Keratinocyte (primary cell): ENCODE data around the gene ZNF432. TPM values are rescaled to one million over a fixed set of nuclear protein-coding genes. Genes with fewer than 3 reads are reported as not detected.
A peak's percentile ranks its signal among the peaks of the same experiment; 100 is the strongest.

Experiments
- DNase-seq: peaks from one replicate; pipeline ENCODE4 v3.0.0-alpha.2; 2011; ENCODE audit warnings: low read depth, missing footprints, low spot score
- FAIRE-seq: peaks from 2 replicates; lab custom pipeline; 2011; peaks lifted over from hg19 to GRCh38; lab: Jason Lieb, UNC
- H2AFZ ChIP-seq: 2 replicates; pipeline ENCODE4 v1.6.0; 2012; ENCODE audit warnings: low read length, control low read depth, inconsistent platforms; ENCODE audit not compliant: control insufficient read depth
- H3K27ac ChIP-seq: 2 replicates; pipeline ENCODE4 v1.5.1; 2011; ENCODE audit warnings: low read length; ENCODE audit not compliant: control insufficient read depth, insufficient read depth
- H3K27me3 ChIP-seq: 3 replicates; pipeline ENCODE4 v1.6.0; 2011; ENCODE audit warnings: low read length; ENCODE audit not compliant: control insufficient read depth, insufficient read depth; ENCODE audit errors: extremely low read depth
- H3K36me3 ChIP-seq, 2 experiments: 2 replicates in 1 of 2; 3 replicates in 1 of 2; pipeline ENCODE4 v1.5.1; 2011; ENCODE audit warnings: low read length in 2 of 2, mild to moderate bottlenecking in 1 of 2; ENCODE audit not compliant: control insufficient read depth in 2 of 2, insufficient read depth in 2 of 2; ENCODE audit errors: extremely low read depth in 1 of 2
- H3K4me1 ChIP-seq: 3 replicates; pipeline ENCODE4 v1.5.1; 2011; ENCODE audit warnings: low read length; ENCODE audit not compliant: control insufficient read depth, insufficient read depth; ENCODE audit errors: extremely low read depth
- H3K4me2 ChIP-seq: 3 replicates; pipeline ENCODE4 v1.6.0; 2011; ENCODE audit warnings: low read depth, low read length; ENCODE audit not compliant: control insufficient read depth, insufficient read depth; ENCODE audit errors: extremely low read depth
- H3K4me3 ChIP-seq, 3 experiments: fragments of 200-600 bp in 1 of 3; sonication (generic) in 1 of 3; 2 replicates in 2 of 3; 3 replicates in 1 of 3; pipeline ENCODE4 v1.5.1; 2011 to 2016; ENCODE audit warnings: low read length in 3 of 3, mild to moderate bottlenecking in 3 of 3, control low read depth in 2 of 3, inconsistent platforms in 1 of 3, low read depth in 1 of 3, mixed read lengths in 1 of 3, mixed run types in 1 of 3, moderate library complexity in 1 of 3; ENCODE audit not compliant: control insufficient read depth in 2 of 3, insufficient read depth in 2 of 3; ENCODE audit errors: extremely low read depth in 1 of 3
- H3K79me2 ChIP-seq: 2 replicates; pipeline ENCODE4 v1.6.0; 2012; ENCODE audit warnings: low read length; ENCODE audit not compliant: control insufficient read depth, insufficient read depth
- H3K9ac ChIP-seq: 3 replicates; pipeline ENCODE4 v1.6.0; 2011; ENCODE audit warnings: low read length; ENCODE audit not compliant: control insufficient read depth, insufficient read depth; ENCODE audit errors: extremely low read depth
- H3K9me1 ChIP-seq: 3 replicates; pipeline ENCODE4 v1.6.0; 2011; ENCODE audit warnings: low read length; ENCODE audit not compliant: control insufficient read depth, insufficient read depth; ENCODE audit errors: extremely low read depth
- H3K9me3 ChIP-seq: 2 replicates; pipeline ENCODE4 v1.5.1; 2012; ENCODE audit warnings: low read depth, low read length; ENCODE audit not compliant: control insufficient read depth
- H4K20me1 ChIP-seq: 3 replicates; pipeline ENCODE4 v1.6.0; 2011; ENCODE audit warnings: low read length; ENCODE audit not compliant: control insufficient read depth, insufficient read depth; ENCODE audit errors: extremely low read depth
- EZH2 ChIP-seq: IDR thresholded peaks from one replicate; pipeline ENCODE4 v1.6.1; 2012; ENCODE audit warnings: inconsistent platforms, mild to moderate bottlenecking, low read length, moderate library complexity
- dilution Hi-C: fragments of 300-500 bp; cut with MboI; formaldehyde crosslinking; loops from one replicate; pipeline ENCODE4 v1.7.0; 2020; ENCODE audit warnings: low sequenced_read_pairs; ENCODE audit not compliant: extremely low pct_ligation_motif_present
- polyA plus RNA-seq, 5 experiments: library from polyadenylated mRNA; depleted of rRNA in 3 of 5; stranded (reverse) in 3 of 5; stranded (forward) in 1 of 5; unstranded in 1 of 5; fragments of >200 nt; gene quantifications; 1 replicate in 1 of 5; 2 replicates in 3 of 5; 3 replicates in 1 of 5; pipeline versions ENCODE4 v1.2.1 to v1.2.3, GENCODE V29; 2011 to 2012; ENCODE audit warnings: missing spikeins in 2 of 5, low read depth in 1 of 5, low replicate concordance in 1 of 5
- TF ChIP-seq, protein P1 (sequence below), 3 experiments: IDR thresholded peaks in 1 of 3; conservative IDR thresholded peaks in 1 of 3; optimal IDR thresholded peaks in 1 of 3; 2 replicates in 2 of 3; 3 replicates in 1 of 3; pipeline versions ENCODE3 to v1.5.1; 2011; ENCODE audit warnings: low read length in 3 of 3, mild to moderate bottlenecking in 3 of 3, moderate library complexity in 2 of 3, control low read depth in 1 of 3, inconsistent platforms in 1 of 3; ENCODE audit not compliant: insufficient read depth in 2 of 3; ENCODE audit errors: extremely low read depth in 1 of 3

ZNF432 gene
- polyA plus RNA-seq, 1 donor (not counting 4 experiments of a cell fraction or from before 2014, with no cell fraction given) = 14.8 TPM

- FAIRE-seq = peak; percentile 75
- H3K79me2 ChIP-seq = peaks cover 47% of the 10 kb centered on the region
- no peaks in the 10 kb centered on the region for H4K20me1 ChIP-seq
- H2AFZ ChIP-seq = peak within 1 kb of the TSS; percentile 90
- no peaks in the 10 kb centered on the region for H3K9me1 ChIP-seq
- H3K4me3 ChIP-seq = peak within 1 kb of the TSS; percentile 95 to 99 (median 98)
- H3K4me2 ChIP-seq = peak within 1 kb of the TSS; percentile 75
- peaks cover 13% of the 10 kb centered on the region for H3K9me3 ChIP-seq
- no peaks in the 10 kb centered on the region for H3K27me3 ChIP-seq
- no peak for TF ChIP-seq EZH2
- TF ChIP-seq, protein P1, sequence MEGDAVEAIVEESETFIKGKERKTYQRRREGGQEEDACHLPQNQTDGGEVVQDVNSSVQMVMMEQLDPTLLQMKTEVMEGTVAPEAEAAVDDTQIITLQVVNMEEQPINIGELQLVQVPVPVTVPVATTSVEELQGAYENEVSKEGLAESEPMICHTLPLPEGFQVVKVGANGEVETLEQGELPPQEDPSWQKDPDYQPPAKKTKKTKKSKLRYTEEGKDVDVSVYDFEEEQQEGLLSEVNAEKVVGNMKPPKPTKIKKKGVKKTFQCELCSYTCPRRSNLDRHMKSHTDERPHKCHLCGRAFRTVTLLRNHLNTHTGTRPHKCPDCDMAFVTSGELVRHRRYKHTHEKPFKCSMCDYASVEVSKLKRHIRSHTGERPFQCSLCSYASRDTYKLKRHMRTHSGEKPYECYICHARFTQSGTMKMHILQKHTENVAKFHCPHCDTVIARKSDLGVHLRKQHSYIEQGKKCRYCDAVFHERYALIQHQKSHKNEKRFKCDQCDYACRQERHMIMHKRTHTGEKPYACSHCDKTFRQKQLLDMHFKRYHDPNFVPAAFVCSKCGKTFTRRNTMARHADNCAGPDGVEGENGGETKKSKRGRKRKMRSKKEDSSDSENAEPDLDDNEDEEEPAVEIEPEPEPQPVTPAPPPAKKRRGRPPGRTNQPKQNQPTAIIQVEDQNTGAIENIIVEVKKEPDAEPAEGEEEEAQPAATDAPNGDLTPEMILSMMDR (optimal IDR thresholded peaks at IDR 0.05 in 1 of 3, IDR thresholded peaks at IDR 0.05 in 1 of 3, conservative IDR thresholded peaks at IDR 0.05 in 1 of 3; ENCODE audit: extremely low read depth in 1 of 3, insufficient read depth in 2 of 3, low read length in 3 of 3) = no peak
- peaks cover 2% of the 10 kb centered on the region for H3K4me1 ChIP-seq
- dilution Hi-C loops = no loop called here
- peak within 1 kb of the TSS; percentile 99 for H3K9ac ChIP-seq
- peak within 1 kb of the TSS; percentile 98 for H3K27ac ChIP-seq
- DNase-seq = peak; percentile 73
- H3K36me3 ChIP-seq = peaks cover 0 to 2% of the 10 kb centered on the region in 2 experiments
These were observed 46.8 kb upstream of the ZNF432 start, which contains the start of gene ZNF841 for GRCh38 chr19:52095172-52096014. TSS of gene ZNF841 (minus strand) at chr19:52095765. CDS start at chr19:52084801, 10,964 bp downstream.

DNA sequence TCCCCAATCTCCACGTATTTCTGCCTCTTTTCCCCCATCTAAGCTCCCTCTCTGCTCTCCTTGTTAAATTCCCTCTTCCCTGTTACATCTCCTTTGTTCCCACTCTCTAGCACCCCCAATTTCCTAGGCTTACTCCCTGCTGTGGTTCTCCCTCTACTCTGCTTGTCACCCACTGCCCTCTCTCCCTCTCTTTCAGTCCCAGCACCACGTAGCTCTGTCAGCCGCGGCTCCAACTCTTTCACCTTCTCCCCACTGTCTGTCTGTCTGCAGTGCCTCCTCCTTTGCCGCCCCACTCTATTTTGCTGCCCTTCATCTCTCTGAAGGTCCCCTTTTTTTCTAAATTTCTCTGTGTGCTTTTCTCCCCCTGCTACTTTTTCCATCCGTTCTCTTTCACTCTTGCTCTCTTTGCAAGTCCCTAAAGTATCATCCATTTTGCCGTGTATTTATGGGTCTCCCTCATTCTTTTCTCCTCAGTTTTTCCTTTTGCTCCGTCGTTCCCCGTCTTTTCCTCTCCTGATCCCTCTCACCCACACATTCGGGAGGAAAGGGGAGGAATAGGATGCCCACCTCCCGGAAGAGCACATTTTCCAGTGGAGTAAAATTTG, 46.0 kb upstream of the ZNF432 start:
- peak overlapping the region; percentile 75 for H3K4me2 ChIP-seq
- peak overlapping the region; percentile 98 for H3K27ac ChIP-seq
- no peak for TF ChIP-seq EZH2
- TF ChIP-seq, protein P1 (optimal IDR thresholded peaks at IDR 0.05 in 1 of 3, IDR thresholded peaks at IDR 0.05 in 1 of 3, conservative IDR thresholded peaks at IDR 0.05 in 1 of 3; ENCODE audit: extremely low read depth in 1 of 3, insufficient read depth in 2 of 3, low read length in 3 of 3) = no peak
- H3K9me3 ChIP-seq = peaks cover 15% of the 10 kb centered on the region
- DNase-seq (no peak), FAIRE-seq (no peak)
- H3K4me1 ChIP-seq = peaks cover 2% of the 10 kb centered on the region
- no peaks in the 10 kb centered on the region for H3K27me3 ChIP-seq
- dilution Hi-C loops = no loop called here
- peak overlapping the region; percentile 99 for H3K9ac ChIP-seq
- peak overlapping the region; percentile 2 for H2AFZ ChIP-seq
- no peaks in the 10 kb centered on the region for H4K20me1 ChIP-seq
- H3K36me3 ChIP-seq = peaks cover 2 to 4% of the 10 kb centered on the region in 2 experiments
- H3K79me2 ChIP-seq = peaks cover 53% of the 10 kb centered on the region
- H3K9me1 ChIP-seq = no peaks in the 10 kb centered on the region
- peak overlapping the region; percentile 95 to 99 (median 98) for H3K4me3 ChIP-seq
